ENCODE measurements around the gene C10orf105.

Gene C10orf105

DNA sequence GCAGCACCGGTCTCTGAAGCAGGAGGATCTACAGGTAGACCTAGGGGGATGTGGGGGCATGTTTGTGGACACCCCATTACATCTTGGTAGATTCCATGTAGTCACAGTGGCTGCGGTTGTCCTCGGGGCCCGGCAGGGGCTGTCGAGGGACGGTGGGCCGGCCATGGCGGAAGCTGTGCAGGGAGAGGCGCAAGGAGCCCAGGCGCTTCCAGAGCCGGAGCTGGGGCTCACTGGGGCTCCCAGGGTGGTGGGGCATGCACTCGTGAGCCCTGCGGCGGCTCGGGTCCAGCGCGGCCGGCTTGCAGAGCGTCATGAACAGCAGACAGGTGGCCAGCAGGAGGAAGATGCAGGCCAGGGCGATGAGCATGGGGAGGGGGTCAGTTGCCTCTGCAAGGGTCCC lies 3.7 kb downstream of the C10orf105 start:
- no peak for DNase-seq

DNA sequence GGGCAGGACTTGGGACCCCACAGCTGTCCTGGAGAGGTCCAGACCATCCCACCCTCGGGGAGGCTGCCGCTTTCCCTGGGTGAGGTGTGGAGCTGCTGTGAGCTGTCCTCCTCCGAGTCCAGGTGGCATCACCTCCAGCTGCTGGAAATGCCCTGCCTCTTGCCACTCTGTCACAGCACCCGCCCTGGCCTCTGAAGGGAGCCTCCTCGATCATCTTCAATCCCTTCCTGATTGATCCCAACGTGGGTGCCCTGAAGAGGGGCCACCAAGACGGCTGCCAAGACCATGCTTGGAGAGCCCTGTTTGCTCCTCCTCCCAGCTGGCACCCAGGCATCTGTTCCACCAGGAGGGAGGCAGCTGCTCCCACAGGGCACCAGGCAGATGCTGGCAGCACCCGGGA lies 4.6 kb downstream of the C10orf105 start:
- DNase-seq, result no peak

DNA sequence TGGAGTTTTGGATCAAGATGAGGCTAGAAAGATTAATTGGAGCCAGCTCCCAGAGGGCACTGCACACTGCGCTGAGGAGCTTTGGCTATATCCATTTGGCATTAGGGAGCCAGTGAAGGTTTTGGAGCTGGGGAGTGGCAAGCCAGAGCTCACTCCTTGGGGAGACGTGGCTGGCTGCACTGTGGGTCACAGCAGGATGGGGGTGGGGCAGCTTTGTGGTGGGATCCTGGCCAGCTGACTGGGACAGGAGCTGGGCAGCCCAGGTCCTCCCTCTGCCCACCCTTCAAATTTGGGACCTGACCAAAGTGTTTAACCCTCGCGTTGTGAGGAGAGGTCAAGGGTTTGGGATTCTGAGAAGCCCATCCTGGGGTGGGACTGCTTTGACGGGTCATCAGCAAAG lies 5.0 kb downstream of the C10orf105 start:
- DNase-seq, result no peak

DNA sequence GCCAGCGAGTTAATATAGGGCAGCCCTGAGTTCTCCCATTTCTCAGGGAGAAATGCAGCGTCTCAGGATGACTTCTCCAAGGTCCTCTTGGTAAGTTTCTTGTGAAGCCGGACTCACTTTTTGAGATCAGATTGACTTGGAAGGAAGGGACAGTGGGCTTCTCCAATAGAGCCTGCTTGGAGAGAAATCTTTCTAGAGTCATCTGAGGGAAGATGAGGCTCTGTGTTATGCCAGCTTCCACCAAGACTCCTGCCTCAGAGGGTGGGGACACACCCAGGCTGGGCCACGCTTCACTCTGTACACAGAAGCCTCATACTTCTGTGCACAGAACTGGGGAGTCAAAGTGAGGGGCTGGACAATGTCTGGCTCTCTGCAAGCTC lies 5.6 kb downstream of the C10orf105 start:
- DNase-seq, result no peak

DNA sequence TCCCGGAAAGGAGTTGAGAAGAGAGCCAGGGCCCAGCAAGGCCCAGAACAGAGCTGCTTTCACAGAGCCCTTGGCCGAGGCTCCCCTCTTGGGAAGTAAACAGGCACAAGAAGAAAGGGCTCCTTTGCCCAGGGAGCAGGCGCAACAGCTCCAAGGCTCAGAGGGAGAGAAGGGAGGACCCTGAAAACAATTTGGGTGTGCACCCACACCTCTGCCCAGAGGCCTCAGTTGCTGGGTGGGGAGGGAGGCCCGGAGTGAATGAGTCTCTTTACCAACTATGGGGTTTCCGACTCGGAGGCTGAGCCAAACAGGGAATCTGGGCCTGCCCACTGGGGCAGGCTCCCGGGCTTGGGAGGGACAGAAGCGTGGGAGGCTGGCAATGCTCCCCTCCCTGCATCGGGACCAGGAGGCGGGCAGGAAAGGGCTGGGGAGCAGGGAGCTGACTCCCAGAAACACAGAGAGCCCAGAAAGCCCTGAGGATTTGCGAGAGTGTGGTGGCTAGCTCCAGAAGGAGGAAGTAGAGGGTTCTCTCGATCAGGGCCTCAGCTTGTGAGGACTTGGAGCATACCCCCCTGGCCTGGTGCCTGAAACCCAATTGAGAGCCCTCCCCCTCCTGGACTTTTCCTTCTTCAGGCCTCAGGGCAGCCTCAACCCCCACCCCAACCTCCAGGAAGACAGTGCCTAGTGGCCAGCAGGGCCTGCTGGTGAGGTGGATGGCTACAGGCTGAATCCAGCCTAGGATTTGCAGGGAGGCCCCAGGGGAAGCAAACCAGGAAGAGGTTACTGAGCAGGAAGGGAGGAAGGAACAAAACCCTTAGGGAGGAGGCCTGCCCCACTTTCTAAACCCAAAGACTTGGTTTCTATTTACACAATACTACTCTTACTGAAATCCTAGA lies 6.2 kb downstream of the C10orf105 start:
- DNase-seq, result peak; percentile 51

DNA sequence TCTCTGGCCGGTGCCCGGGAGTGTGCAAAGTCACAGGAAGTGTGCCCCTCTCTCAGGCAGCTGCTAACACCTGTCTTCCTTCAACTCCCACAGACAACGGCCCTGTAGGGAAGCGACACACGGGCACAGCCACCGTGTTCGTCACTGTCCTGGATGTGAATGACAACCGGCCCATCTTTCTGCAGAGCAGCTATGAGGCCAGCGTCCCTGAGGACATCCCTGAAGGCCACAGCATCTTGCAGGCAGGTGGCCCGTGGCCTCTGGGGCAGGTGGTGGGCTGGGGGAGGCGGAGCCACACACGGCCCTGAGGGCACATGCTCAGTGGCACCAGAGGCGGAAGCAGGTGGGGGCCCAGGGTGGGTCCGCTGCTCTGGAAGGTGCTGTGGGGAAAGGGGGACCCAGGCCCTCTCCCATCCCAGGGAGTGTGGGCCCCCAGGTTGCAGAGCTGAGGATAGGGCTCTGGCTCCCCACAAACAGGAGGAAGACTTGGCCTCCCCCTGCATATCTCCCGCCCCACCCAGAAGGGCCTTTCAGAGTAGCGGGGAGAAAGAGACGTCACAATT lies 6.9 kb downstream of the C10orf105 start:
- DNase-seq, result no peak

DNA sequence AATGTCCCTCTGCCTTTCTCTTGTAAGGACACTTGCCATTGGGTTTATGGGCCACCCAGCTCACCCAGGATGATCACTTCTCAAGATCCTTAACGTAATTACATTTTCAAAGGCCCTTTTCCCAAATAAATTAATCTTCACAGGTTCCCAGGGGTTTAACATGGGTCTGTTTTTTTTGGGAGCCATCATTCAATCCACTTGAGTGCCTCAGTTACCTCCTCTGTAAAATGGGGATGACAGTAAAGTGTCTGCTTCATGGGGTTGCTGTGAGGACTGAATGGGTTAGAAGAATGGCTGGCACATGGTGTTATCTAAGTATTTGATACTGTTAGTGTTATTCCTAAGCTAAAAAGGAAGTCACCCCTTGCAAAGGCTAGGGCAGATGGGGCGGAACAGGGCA lies 7.4 kb downstream of the C10orf105 start:
- no peak for DNase-seq

DNA sequence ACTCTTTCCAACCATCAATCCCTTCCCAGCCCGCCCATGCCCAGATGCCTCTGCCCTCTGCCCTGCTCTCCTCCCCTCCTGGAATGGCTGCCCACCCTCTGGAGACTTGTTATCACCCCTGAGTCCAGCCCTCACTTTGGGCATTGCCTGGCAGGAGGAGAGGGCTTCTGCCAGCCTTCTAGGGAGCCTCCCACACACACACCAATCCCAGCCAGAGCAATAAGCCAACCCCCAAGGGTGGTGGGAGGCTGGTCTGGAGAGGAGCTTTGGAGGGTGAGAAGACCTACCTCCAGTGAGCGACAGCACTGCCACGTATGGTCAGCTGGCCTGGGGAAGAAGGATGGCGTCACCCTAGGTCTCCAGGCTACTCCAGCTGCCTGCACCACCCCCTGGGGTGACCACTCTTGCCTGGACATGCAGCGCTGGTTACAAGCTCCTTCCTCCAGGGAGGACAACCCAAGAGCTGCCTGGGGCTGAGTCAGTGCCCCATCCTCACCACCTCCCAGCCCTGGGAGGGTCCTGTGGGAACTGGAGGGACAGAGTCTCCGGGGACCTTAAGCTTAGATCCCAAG lies 8.4 kb downstream of the C10orf105 start:
- no peak for DNase-seq

DNA sequence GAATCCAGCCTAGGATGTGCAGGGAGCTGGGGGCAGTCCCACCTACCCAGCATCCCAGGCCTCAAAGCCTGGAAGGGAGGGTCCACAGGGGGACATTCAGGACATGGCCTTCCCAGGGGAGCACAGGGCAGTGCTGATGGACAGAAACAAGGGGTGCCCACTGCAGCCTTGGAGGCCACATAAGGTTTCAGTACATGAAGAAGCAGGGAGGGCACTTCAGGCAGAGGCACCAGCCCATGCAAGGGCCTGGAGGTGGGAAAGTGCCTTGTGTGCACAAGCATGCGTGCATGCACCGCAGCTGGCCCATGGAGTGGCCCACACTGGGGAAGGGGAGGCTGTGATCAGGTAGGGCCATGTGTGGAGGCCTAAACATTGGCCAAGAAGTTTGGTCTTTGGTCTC lies 9.1 kb downstream of the C10orf105 start:
- DNase-seq, result no peak

DNA sequence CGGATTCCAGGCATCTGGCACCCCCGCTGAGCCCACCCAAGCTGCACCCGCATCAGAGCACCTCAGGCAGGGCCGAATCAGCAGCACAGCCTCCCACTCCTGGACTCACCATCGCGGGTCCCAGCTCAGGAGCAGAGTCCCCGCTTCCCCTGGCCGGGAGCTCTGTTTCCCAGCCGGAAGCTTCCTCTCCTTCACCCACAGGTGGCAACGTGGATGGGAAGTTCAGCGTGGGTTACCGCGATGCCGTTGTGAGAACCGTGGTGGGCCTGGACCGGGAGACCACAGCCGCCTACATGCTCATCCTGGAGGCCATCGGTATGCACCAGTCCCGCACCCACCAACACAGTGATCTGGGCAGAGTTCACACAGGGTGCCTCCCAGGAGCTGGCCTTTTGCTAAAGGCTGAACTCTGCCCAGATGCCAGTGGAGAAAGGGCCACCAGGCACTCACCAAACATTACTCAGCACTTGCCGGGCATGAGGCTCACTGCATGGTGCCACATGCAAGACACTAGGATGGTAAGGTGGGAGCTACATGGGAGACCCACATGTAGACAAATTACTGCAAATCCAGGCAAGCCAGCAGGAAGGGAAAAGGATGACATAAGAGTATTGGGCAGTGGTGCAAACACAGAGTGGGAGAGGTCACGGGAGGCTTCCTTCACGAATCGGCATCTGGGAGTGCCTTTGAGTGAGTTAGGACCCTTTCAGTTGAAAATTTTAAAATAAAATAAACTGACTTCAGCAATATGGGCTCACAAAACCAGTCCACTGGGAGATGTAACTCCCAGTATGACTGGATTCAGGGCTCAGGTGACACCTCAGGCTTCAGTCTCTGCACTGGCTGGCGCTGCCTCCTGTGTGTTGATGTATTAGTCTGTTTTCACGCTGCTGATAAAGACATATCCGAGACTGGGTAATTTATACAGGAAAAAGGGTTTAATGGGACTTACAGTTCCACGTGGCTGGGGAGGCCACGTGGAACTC lies 10.4 kb downstream of the C10orf105 start:
- DNase-seq, result no peak

DNA sequence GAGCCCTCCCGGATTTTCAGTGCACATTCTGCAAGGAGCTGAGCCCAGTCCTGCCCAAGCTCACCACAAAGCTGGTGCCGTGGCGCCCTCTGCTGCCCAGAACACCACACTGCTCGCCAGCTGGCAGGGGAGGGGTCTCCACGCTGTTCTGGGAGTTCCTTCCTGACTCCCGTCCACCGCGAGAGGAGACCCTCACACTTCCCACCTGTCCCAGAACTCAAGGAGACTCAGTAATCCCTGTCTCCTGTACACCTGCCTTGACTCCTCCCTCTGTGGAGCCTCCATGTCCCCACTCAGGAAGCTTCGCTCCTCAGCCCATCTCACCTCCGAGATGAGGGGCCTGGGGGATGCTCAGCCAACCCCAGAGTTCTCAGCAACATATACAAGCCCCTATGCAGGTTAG lies 11.3 kb downstream of the C10orf105 start:
- DNase-seq, result peak; percentile 79

DNA sequence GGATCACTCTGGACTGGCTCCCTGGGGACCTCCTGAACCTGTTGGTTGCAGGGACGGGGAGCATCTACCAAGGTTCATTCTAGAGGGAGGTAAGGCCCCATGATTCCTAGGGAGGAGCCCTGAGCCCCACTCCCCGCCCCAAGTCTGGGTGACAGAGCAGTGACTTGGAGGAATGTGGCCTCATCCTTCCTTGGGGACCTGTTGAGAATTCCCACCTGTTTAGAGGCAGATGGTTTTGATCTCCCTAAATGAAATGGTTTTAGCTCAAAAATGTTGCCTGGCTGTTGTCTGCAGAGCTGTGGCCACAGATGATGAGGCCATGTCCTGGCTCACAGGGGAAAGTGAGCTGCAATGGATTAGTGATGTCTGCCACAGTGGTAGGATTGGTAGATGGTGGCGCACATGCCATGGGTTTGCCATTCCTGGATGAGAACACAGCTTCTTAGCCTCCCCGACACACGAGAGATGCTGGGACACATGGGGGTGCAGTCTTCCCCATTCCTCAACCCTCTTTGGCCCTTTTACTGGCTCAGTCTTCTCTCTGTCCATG lies 12.3 kb downstream of the C10orf105 start:
- DNase-seq, result no peak

DNA sequence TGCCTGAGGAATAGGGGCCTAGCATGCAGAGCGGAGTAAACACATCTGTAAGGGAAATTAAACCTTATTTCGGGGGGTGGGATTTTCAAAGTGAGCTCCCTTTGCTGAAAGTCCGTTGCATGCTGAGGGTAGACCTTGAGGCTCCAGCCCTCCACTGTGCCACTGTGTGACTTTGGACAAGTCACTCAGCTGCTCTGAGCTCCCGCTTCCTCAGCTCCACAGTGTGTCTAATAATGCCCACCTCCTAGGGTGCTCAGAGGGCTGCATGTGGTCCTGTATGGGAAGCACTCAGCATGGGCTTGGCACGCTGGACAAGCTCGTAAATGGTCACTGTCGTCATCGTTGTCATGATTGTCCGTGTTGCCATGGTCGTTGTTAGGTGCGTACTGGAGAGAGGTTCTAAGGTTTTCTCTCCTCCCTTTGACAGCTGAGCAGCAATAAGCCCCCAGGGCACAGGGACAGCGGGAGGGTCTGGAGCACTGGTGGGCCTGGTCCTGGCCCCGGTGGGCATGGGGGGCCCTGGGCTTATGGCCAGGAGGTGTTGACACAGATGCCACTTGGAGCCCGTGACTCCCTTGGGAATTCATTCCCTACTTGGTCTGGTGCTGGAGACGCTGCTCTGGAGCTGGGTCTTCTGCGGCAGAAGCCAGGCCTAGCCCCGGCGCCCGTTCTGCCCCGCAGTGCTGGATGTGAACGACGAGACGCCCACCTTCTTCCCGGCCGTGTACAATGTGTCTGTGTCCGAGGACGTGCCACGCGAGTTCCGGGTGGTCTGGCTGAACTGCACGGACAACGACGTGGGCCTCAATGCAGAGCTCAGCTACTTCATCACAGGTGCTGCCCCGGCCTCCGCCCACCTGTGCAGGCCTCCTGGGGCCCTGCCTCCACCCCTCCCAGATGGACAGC lies 13.1 kb downstream of the C10orf105 start:
- DNase-seq, result no peak

DNA sequence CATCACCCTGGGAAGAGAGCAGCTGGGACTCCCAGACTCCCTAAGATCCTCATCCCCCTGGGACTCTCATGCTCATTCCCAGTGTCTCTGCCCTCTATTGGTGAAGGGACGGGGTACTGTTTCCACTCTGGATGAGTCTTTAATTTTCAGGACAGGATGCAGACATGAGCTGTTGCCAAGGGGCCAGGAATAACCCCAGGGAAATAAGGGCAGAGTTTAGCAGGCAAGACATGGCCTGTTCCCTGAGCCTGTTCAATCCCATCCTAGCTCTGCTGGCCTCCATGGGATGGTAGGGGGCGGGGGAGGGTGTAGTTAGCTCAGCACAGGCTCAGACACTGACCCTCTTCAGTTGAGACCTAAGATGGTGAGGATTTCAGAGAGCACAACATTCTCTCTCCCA lies 14.0 kb downstream of the C10orf105 start:
- DNase-seq, result no peak

DNA sequence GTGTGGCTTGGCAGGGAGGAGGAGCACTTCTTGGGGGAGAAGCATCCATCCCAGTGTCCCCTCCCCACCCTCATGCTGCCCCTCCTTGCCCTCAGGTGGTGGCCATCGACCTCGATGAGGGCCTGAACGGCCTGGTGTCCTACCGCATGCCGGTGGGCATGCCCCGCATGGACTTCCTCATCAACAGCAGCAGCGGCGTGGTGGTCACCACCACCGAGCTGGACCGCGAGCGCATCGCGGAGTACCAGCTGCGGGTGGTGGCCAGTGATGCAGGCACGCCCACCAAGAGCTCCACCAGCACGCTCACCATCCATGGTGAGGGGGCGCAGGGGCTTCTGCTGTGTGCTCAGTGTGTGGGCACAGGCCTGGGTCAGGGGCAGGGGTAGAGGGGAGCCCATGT lies 14.8 kb downstream of the C10orf105 start:
- DNase-seq, result no peak

DNA sequence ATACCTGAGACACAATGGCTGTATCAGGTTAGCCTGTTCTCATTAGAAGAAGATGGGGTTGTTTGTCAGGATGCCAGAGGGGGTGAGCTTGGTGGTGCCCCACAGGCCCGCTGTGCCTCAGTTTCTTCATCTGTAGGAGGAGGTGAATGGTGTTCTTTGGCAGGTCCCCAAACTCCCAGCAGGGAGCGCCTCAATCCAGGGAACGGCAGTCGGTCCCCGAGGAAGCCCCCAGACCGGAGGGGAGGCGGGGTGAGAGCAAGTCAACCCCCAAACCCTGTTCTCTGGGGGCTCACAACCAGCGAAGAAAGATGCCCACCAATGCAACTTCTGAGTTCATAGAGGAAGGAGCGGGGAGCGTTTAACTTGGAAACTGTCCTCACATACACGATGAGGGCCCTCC lies 16.0 kb downstream of the C10orf105 start:
- DNase-seq, result no peak

DNA sequence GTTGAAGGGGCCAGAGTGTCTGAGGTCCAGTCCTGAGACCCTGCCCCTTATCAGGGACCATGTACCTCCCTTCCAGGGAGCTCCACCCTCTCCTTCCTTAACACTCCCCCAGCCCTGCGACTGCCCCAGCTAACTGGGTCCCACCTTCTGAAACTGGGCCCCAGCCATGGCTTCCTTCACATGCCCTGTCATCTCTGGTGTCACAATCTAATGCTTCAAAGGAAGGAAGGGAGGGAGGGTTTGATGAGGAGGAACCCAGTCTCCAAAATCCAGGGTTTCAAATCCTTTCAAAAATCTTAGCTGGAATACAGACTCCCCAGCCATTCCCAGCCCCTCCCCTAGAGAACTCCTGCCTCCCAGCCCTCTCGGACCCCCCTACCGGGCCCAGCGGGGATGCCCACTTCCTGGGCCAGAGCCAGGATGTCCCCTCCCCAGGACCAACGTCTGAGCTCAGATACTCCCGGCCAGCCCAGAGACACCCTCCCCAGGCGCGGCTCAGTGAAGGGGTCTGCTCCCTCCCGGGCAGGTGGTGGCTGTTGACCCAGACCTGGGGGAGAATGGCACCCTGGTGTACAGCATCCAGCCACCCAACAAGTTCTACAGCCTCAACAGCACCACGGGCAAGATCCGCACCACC lies 18.0 kb downstream of the C10orf105 start:
- DNase-seq, result no peak

DNA sequence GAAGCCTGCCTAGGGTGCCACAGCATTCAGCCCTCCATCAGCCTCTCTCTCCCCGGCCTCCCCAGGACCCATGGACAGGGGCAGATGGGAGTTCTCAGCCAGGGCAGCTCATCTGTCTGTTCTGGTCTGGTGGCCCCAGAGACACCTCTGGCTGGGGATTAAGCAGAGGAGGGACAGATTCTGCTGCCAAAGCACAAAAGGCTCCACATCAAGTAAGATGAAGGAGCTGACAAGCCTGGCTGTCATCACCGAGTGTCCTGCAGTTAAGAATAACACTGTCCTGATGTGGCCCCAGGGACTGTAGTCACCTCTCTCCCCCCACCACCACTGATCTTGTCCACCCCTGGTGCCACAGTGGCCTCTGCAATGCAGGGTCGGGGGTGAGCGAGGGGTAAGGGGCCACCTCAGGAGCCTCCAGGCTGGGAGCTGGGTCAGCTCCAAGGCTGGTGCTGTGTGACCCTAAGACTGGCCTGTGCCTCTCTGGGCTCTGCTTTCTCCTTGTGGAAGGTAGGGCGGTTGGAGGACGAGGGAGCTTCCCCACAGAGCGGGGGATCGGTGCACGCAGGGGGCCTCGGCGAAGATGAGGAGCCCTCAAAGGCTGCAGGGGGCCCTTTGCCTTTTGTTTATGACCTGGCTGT lies 18.7 kb downstream of the C10orf105 start:
- DNase-seq, result no peak

DNA sequence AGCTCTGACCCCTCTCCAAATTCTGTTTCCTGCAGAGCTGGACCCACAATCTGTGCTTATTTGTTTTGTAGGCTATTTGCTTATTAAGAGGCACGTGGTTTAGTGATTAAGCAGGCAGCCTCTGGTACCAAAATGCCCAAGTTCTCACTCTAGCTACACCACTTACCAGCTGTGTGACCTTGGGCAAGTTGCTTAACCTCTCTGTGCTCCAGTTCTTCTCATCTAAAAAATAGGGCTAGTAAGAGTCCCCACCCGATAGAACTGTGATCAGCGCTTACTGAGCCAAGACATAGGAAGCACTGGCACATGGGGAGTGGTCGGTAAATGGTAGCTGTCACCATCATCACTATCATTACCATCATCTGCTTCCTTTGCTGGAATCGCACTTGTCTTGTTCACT lies 20.8 kb downstream of the C10orf105 start:
- DNase-seq, result no peak

DNA sequence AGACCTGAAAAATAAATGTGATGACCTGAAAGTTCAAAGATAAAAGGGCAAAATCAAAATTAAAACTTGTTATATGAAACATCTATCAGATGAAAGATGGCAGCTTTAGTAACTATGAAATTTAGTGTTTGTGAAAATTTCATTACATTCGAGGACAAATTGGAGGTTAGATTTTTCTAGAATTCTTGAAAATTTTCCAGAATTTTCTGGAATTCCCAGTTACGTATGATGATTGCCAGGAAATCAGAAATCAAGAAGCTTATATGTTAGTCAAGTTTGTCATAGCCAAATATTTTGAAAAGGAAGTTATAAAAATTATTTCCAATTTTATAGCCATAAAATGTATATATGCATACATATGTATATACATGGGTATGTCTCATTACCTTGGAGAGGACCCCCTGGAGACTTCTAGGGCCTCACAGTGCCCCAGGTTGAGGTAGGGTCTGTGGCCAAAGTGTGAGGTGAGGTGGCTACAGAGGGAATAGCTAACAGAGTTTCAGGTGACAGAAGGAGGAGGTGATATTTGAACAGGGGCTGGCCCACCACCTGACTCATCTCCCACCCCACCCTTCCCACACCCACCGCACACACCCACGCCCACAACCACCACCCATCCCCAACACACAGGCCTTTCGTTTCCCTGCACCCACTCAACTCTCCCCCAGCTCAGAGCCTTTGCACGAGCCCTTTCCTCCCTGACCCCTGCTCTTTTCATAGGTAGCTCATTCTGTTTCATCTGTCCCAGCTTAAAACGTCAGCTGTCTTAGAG lies 21.5 kb downstream of the C10orf105 start:
- peak; percentile 43 for DNase-seq
